ENCODE measurements around the gene ZNF473. TPM values are rescaled to one million over a fixed set of nuclear protein-coding genes. Genes with fewer than 3 reads are reported as not detected.

The ZNF473 gene
- total and polyA plus RNA-seq, 2 of the 13 experiments (the other 11 are each of a cell fraction or from before 2014, with no cell fraction given), result 5.8 to 11.9 TPM

GRCh38 chr19:49997709-49998108, 28.1 kb upstream of the ZNF473 start (continued):
- no peak for TF ChIP-seq CBX1 (IDR thresholded peaks at IDR 0.05; ENCODE audit: low read depth)
- no peak for TF ChIP-seq ZNF577 (CRISPR knock-in tag; IDR thresholded peaks at IDR 0.05; ENCODE audit: borderline replicate concordance, low read depth)
- no peak for TF ChIP-seq MZF1 (CRISPR knock-in tag; IDR thresholded peaks at IDR 0.05; ENCODE audit: borderline replicate concordance)
- TF ChIP-seq SUZ12 (IDR thresholded peaks at IDR 0.05; ENCODE audit: low read depth, low read length), result peak; percentile 37; the same call in 1 of the 2 replicates
- TF ChIP-seq XRCC5 (optimal IDR thresholded peaks at IDR 0.05; ENCODE audit: low read length), result no peak
- no peak for TF ChIP-seq CBX5 (CRISPR knock-in tag; IDR thresholded peaks at IDR 0.05; ENCODE audit: borderline replicate concordance)
- no peak for TF ChIP-seq GABPA (IDR thresholded peaks at IDR 0.05; ENCODE audit: low read depth, low read length)
- TF ChIP-seq GABPA (CRISPR knock-in tag; IDR thresholded peaks at IDR 0.05; ENCODE audit: low read depth), result peak; percentile 56
- TF ChIP-seq HOXA7 (CRISPR knock-in tag; IDR thresholded peaks at IDR 0.05), result no peak
- no peak for TF ChIP-seq ZBTB3 (CRISPR knock-in tag; IDR thresholded peaks at IDR 0.05; ENCODE audit: borderline replicate concordance, low read depth)
- TF ChIP-seq ZSCAN29 (CRISPR knock-in tag; conservative IDR thresholded peaks at IDR 0.05), result no peak
- TF ChIP-seq SYNCRIP (IDR thresholded peaks at IDR 0.05; ENCODE audit: insufficient read depth, low read depth, low read length), result no peak
- peak; percentile 70 for TF ChIP-seq HCFC1 (IDR thresholded peaks at IDR 0.05; ENCODE audit: low read depth, low read length)
- no peak for TF ChIP-seq ZNF558 (CRISPR knock-in tag; IDR thresholded peaks at IDR 0.05; ENCODE audit: borderline replicate concordance)
- TF ChIP-seq TRAFD1 (CRISPR knock-in tag; IDR thresholded peaks at IDR 0.05; ENCODE audit: borderline replicate concordance), result no peak
- no peak for TF ChIP-seq SETDB1 (CRISPR knock-in tag; IDR thresholded peaks at IDR 0.05; ENCODE audit: borderline replicate concordance)
- no peak for TF ChIP-seq MXD1 (CRISPR knock-in tag; IDR thresholded peaks at IDR 0.05)
- TF ChIP-seq ZNF101 (CRISPR knock-in tag; IDR thresholded peaks at IDR 0.05; ENCODE audit: borderline replicate concordance, low read depth), result no peak
- peak; percentile 97 for TF ChIP-seq THAP11 (CRISPR knock-in tag; IDR thresholded peaks at IDR 0.05)
- peak; percentile 57; the same call in 1 of the 2 replicates for TF ChIP-seq USF2 (IDR thresholded peaks at IDR 0.05; ENCODE audit: low read depth, low read length)
- TF ChIP-seq USF2 (CRISPR knock-in tag; IDR thresholded peaks at IDR 0.05; ENCODE audit: borderline replicate concordance), result peak; percentile 84; the same call in 1 of the 2 replicates
- no peak for TF ChIP-seq ZNF660 (CRISPR knock-in tag; IDR thresholded peaks at IDR 0.05; ENCODE audit: borderline replicate concordance, low read depth)
